Naive thymus-derived CD4-positive, alpha-beta T cell (primary cell): ENCODE measurements around the gene SRPX. TPM values are rescaled to one million over a fixed set of nuclear protein-coding genes. Genes with fewer than 3 reads are reported as not detected.

Source experiments
- ATAC-seq: fragments of 150-1000 bp; cut with Tn5 transposase; 2 replicates; pipeline ENCODE4 v1.10.0; 2021; ENCODE audit warnings: mild to moderate bottlenecking, moderate library complexity
- CTCF ChIA-PET: fragments of 350-600 bp; sonication (Branson Sonifier 250); formaldehyde crosslinking; loops from one replicate; lab custom pipeline; 2021; ENCODE audit warnings: antibody characterized with exemption; lab: Charles Lee
- POLR2A ChIA-PET: fragments of 350-600 bp; sonication (Branson Sonifier 250); formaldehyde crosslinking; loops from one replicate; lab custom pipeline; 2021; ENCODE audit warnings: antibody characterized with exemption, inconsistent platforms; lab: Charles Lee
- DNase-seq, 9 donors: peaks; one replicate each; pipeline versions ENCODE4 v3.0.0 to v3.0.0-alpha.2; 2020 to 2022; ENCODE audit warnings: mixed read lengths in 1 of 9
- H3K27ac ChIP-seq: one replicate; pipeline ENCODE4 v1.7.0; 2013; ENCODE audit warnings: mild to moderate bottlenecking, low read depth, low read length, moderate library complexity
- H3K27me3 ChIP-seq, 2 donors: one replicate each; pipeline ENCODE4 v1.7.0; 2013; ENCODE audit warnings: low read length in 2 of 2, mild to moderate bottlenecking in 2 of 2, moderate library complexity in 2 of 2; ENCODE audit not compliant: control insufficient read depth in 2 of 2, insufficient read depth in 2 of 2
- H3K36me3 ChIP-seq, 3 experiments: 1 replicate in 2 of 3; 2 replicates in 1 of 3; pipeline ENCODE4 v1.7.0; 2013; ENCODE audit warnings: low read length in 3 of 3, mild to moderate bottlenecking in 3 of 3, moderate library complexity in 1 of 3; ENCODE audit not compliant: insufficient read depth in 3 of 3, control insufficient read depth in 2 of 3
- H3K4me1 ChIP-seq, 2 donors: one replicate each; pipeline ENCODE4 v1.7.0; 2013; ENCODE audit warnings: low read length in 2 of 2, mild to moderate bottlenecking in 2 of 2, moderate library complexity in 1 of 2; ENCODE audit not compliant: control insufficient read depth in 2 of 2, insufficient read depth in 2 of 2
- H3K4me3 ChIP-seq: 2 replicates; pipeline ENCODE4 v1.7.0; 2013; ENCODE audit warnings: mild to moderate bottlenecking, low read length
- H3K9me3 ChIP-seq, 3 experiments: 1 replicate in 2 of 3; 2 replicates in 1 of 3; pipeline ENCODE4 v1.7.0; 2013; ENCODE audit warnings: low read length in 3 of 3; ENCODE audit not compliant: control insufficient read depth in 2 of 3
- H3K27ac Mint-ChIP-seq, 9 donors: one replicate each; pipeline ENCODE4 v1.8.0; 2020 to 2022; ENCODE audit warnings: mixed read lengths in 9 of 9, mild to moderate bottlenecking in 8 of 9, moderate library complexity in 5 of 9, inconsistent platforms in 2 of 9
- H3K27me3 Mint-ChIP-seq, 5 donors: one replicate each; pipeline ENCODE4 v1.8.0; 2021 to 2022; ENCODE audit warnings: mixed read lengths in 5 of 5, mild to moderate bottlenecking in 1 of 5
- H3K36me3 Mint-ChIP-seq, 5 donors: one replicate each; pipeline ENCODE4 v1.8.0; 2020 to 2022; ENCODE audit warnings: mixed read lengths in 5 of 5, mild to moderate bottlenecking in 3 of 5, inconsistent platforms in 1 of 5
- H3K4me1 Mint-ChIP-seq, 7 donors: one replicate each; pipeline ENCODE4 v1.8.0; 2020 to 2022; ENCODE audit warnings: mixed read lengths in 7 of 7, mild to moderate bottlenecking in 3 of 7, inconsistent platforms in 1 of 7
- H3K4me3 Mint-ChIP-seq, 10 donors: one replicate each; pipeline ENCODE4 v1.8.0; 2020 to 2022; ENCODE audit warnings: mild to moderate bottlenecking in 10 of 10, mixed read lengths in 10 of 10, moderate library complexity in 6 of 10, inconsistent platforms in 2 of 10
- H3K9me3 Mint-ChIP-seq, 11 donors: one replicate each; pipeline ENCODE4 v1.8.0; 2020 to 2022; ENCODE audit warnings: mixed read lengths in 11 of 11, mild to moderate bottlenecking in 4 of 11, inconsistent platforms in 1 of 11, moderate library complexity in 1 of 11
- intact Hi-C, 2 donors: fragments of 100-400 bp; cut with micrococcal nuclease; formaldehyde crosslinking; loops; one replicate each; pipeline ENCODE4 v1.15.1; 2023
- polyA plus RNA-seq, 2 donors: library from polyadenylated mRNA; unstranded; fragments of 300-500 nt; fragmentation: Illumina TruSeq; gene quantifications; one replicate each; pipeline ENCODE4 v1.2.3, GENCODE V29; 2021
- total RNA-seq, 6 experiments: library from RNA in 5 of 6; stranded (reverse) in 5 of 6; gene quantifications; 1 replicate in 5 of 6; 2 replicates in 1 of 6; pipeline ENCODE4 v1.2.3 and lab custom pipeline; 2021 to 2026

The SRPX gene
- total and polyA plus RNA-seq, 7 experiments from 2014 or later, result not detected

DNA sequence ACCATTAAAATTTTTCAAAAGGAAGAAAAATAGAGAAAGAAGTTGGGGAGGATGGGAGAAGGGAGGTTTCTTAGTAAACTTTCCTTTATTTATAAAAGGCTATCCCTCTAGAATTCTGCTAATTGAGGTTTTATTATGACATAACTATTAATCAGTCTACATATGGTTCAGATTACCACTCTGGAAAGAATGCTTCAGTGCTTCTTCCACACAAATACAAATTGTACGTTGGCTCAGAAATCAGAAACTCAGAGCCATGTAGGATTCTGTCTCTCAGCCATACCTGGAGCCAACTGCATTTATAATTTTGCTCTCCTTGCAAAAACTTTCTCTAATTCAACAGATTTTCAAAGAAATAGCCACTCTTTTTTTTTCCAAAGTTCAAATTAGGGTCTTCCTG lies 37.1 kb downstream of the SRPX start:
- Histone ChIP-seq H3K36me3 (no peaks in the 10 kb centered on the region), H3K4me1 (no peaks in the 10 kb centered on the region), H3K4me3 (no peak overlapping the region), H3K27ac (no peak overlapping the region), H3K27me3 (no peaks in the 10 kb centered on the region), H3K9me3 (no peaks in the 10 kb centered on the region)
- Mint-ChIP-seq H3K27me3 (peaks cover 0 to 18% (median 5%) of the 10 kb centered on the region in 5 donors), H3K27ac (no peak overlapping the region), H3K36me3 (no peaks in the 10 kb centered on the region), H3K9me3 (peaks cover 0 to 2% (median 0%) of the 10 kb centered on the region in 11 donors), H3K4me1 (no peaks in the 10 kb centered on the region), H3K4me3 (no peak overlapping the region)
- ChIA-PET CTCF (no interaction called here), POLR2A (no interaction called here)
- DNase-seq, result no peak
- intact Hi-C loops, result no loop called here
- no peak for ATAC-seq

DNA sequence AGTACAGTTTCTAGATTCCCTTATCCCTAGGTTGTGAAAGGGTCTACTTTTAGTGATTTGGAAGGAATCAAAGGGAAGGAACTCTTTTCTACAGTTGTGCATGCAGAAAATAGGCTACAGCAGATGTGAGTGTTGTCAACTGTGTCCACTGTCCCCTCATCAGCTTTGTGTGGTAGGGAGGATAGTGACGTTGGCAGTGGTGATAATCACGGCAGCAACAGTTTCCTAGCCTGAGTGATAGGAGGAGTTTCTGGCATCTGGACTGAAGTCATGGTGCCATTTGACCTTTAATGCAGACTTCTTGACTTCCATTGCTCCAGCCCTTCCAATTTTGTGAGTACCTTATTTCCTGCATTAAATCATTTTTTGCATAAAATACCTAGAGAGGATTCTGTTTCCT lies 39.3 kb downstream of the SRPX start:
- H3K36me3 Mint-ChIP-seq, result no peaks in the 10 kb centered on the region
- ATAC-seq (no peak), DNase-seq (no peak)
- H3K27ac ChIP-seq, result no peak overlapping the region
- no peak overlapping the region for H3K27ac Mint-ChIP-seq
- no peaks in the 10 kb centered on the region for H3K27me3 ChIP-seq
- no peak overlapping the region for H3K4me3 ChIP-seq
- H3K9me3 Mint-ChIP-seq, result peaks cover 0 to 2% (median 0%) of the 10 kb centered on the region in 11 donors
- no peaks in the 10 kb centered on the region for H3K9me3 ChIP-seq
- H3K4me1 ChIP-seq, result no peaks in the 10 kb centered on the region
- no peaks in the 10 kb centered on the region for H3K36me3 ChIP-seq
- no peak overlapping the region for H3K4me3 Mint-ChIP-seq
- peaks cover 0 to 12% (median 4%) of the 10 kb centered on the region in 5 donors for H3K27me3 Mint-ChIP-seq
- no peaks in the 10 kb centered on the region for H3K4me1 Mint-ChIP-seq
- intact Hi-C loops, result no loop called here
- CTCF ChIA-PET, result no interaction called here
- POLR2A ChIA-PET, result no interaction called here

DNA sequence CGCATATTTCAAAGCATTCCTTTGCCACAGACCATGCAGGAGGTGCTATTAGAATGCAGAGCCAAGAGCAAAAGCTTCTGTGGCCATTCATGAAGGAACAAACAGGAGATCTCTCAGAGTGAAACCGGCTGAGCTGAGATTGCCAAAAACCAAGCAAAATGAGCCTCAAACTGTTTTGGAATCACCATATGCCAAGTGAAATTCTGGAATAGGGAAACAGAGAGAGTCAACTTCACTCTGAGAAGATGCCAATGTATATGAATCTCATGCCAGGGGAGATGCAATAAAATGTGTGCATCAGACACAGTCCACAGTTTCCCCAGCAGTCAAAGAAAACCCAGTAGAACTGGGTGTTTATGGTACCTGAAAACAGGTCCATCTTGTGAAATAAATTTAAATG lies 42.3 kb downstream of the SRPX start:
- Histone ChIP-seq H3K4me3 (no peak overlapping the region), H3K36me3 (no peaks in the 10 kb centered on the region)
- CTCF ChIA-PET, result no interaction called here

DNA sequence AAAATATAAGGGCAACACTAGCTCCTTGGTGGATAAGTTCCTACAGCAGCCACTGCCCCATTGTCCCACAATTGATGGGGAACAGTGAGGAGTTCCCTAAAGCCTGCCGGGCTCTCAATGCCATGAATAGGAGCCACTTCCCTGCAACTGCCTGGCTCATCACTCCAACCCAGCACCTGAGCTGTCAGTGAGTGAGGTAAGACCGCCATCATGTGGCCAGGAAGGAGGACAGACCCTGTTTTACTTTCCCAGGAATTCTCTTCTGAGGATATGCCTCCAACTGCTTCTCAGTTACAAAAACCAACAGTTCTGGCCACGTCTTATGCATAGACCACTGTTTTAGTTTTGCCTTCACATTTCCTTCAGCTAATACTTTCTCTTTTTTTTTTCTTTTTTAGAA lies 45.5 kb downstream of the SRPX start:
- Histone ChIP-seq H3K27ac (no peak overlapping the region), H3K4me3 (no peak overlapping the region), H3K4me1 (no peaks in the 10 kb centered on the region), H3K36me3 (no peaks in the 10 kb centered on the region), H3K27me3 (no peaks in the 10 kb centered on the region), H3K9me3 (no peaks in the 10 kb centered on the region)
- DNase-seq (no peak), ATAC-seq (no peak)
- Mint-ChIP-seq H3K27me3 (peaks cover 0 to 8% (median 0%) of the 10 kb centered on the region in 5 donors), H3K9me3 (peaks cover 0 to 2% (median 0%) of the 10 kb centered on the region in 11 donors), H3K36me3 (no peaks in the 10 kb centered on the region), H3K4me1 (no peaks in the 10 kb centered on the region), H3K4me3 (no peak overlapping the region), H3K27ac (no peak overlapping the region)
- CTCF ChIA-PET, result no interaction called here
- intact Hi-C loops, result loop anchor here in 1 of 2 donors (2.0 kb wide), 1 partner anchor 248 kb away; no protein-coding TSS in a partner anchor
- POLR2A ChIA-PET, result no interaction called here

More for the DNA sequence above, 42.3 kb downstream of the SRPX start:
- no peaks in the 10 kb centered on the region for H3K4me1 Mint-ChIP-seq
- no peak overlapping the region for H3K4me3 Mint-ChIP-seq
- Histone ChIP-seq H3K27ac (no peak overlapping the region), H3K27me3 (no peaks in the 10 kb centered on the region), H3K4me1 (no peaks in the 10 kb centered on the region), H3K9me3 (no peaks in the 10 kb centered on the region)
- no peak for DNase-seq
- H3K27ac Mint-ChIP-seq, result no peak overlapping the region
- POLR2A ChIA-PET, result no interaction called here
- intact Hi-C loops, result no loop called here
- H3K27me3 Mint-ChIP-seq, result peaks cover 0 to 4% (median 0%) of the 10 kb centered on the region in 5 donors
- H3K36me3 Mint-ChIP-seq, result no peaks in the 10 kb centered on the region
- H3K9me3 Mint-ChIP-seq, result no peaks in the 10 kb centered on the region
- ATAC-seq, result no peak

DNA sequence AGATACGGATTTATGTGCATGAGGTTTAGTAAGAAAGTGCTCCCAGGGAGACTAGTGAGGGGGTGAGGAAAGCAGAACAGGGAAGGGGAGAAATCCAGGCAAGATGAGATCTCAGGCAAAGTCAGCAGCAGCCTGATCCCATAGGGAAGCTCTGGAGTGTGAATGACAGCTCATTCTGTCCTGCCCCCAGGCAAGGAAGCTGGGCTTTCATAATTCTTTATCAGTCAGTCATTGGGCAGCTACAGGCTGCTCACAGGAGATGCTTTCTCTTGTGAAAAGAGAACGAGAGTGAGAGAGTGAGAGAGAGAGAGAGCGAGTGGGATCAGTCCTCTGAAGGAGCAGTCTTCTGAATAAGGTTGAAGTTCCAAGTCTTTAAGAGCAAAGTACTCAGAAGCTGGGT lies 48.1 kb downstream of the SRPX start:
- H3K9me3 ChIP-seq, result no peaks in the 10 kb centered on the region
- CTCF ChIA-PET, result no interaction called here
- POLR2A ChIA-PET, result no interaction called here

DNA sequence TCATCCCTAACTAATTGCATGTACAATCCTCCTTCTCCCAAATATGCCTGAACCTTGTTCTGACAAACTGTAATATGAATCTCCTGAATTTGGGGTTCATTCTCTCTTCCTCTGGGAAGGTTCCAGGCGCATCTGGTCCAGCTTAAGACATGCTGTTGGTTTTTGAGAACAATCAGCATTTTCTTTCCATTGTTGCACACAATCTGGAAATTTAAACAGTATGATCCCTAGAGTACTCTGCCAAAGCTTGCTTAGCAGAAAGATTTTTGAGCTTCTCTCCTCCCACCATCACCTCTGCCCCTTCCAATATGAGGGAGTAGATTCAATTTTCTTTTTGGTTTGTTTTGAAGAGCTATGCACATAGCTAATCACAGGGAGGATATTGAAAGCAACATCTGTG lies 50.1 kb downstream of the SRPX start:
- Histone ChIP-seq H3K9me3 (no peaks in the 10 kb centered on the region), H3K4me1 (no peaks in the 10 kb centered on the region), H3K36me3 (no peaks in the 10 kb centered on the region), H3K27me3 (no peaks in the 10 kb centered on the region), H3K4me3 (no peak overlapping the region), H3K27ac (no peak overlapping the region)
- Mint-ChIP-seq H3K9me3 (peaks cover 0 to 2% (median 0%) of the 10 kb centered on the region in 11 donors), H3K27me3 (peaks cover 0 to 7% (median 0%) of the 10 kb centered on the region in 5 donors), H3K4me3 (no peak overlapping the region), H3K4me1 (no peaks in the 10 kb centered on the region), H3K27ac (no peak overlapping the region), H3K36me3 (no peaks in the 10 kb centered on the region)
- CTCF ChIA-PET, result no interaction called here
- DNase-seq (no peak), ATAC-seq (no peak)
- intact Hi-C loops, result no loop called here
- POLR2A ChIA-PET, result no interaction called here

More for the DNA sequence above, 48.1 kb downstream of the SRPX start:
- Histone ChIP-seq H3K4me3 (no peak overlapping the region), H3K27me3 (no peaks in the 10 kb centered on the region), H3K36me3 (no peaks in the 10 kb centered on the region), H3K27ac (no peak overlapping the region), H3K4me1 (no peaks in the 10 kb centered on the region)
- DNase-seq (no peak), ATAC-seq (no peak)
- peaks cover 0 to 8% (median 0%) of the 10 kb centered on the region in 5 donors for H3K27me3 Mint-ChIP-seq
- H3K36me3 Mint-ChIP-seq, result no peaks in the 10 kb centered on the region
- no peak overlapping the region for H3K4me3 Mint-ChIP-seq
- H3K4me1 Mint-ChIP-seq, result no peaks in the 10 kb centered on the region
- intact Hi-C loops, result no loop called here
- peaks cover 0 to 2% (median 0%) of the 10 kb centered on the region in 11 donors for H3K9me3 Mint-ChIP-seq
- peak overlapping the region in 1 of 9 donors; percentile 31 for H3K27ac Mint-ChIP-seq

DNA sequence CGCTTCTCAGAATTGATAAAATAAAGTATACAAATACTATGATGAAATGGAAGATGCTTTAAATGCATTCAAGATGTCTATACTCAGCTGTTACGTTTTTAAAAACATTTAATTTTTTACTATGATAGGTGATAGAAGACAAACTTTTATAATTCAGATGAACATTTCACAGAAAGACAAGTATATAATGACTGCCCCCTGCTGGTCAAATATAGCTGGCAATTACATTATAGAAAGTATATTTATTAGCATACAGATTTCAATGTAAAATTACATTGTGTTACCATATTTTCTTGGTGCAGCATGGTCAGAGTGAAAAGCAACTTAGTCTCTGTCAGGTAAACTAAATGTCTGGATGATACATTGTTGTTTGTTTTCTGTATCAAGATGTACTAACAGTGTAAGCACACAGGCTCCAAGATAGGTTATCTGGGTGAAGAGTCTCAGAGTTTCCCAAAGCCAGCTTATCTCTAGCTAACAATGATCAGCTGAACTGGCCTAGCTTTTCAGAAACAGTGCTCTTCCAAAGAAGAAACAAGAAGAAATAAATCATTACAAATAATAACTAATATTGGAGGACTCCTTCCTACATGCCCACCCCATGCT lies 54.1 kb downstream of the SRPX start:
- no peak overlapping the region for H3K4me3 ChIP-seq
- H3K9me3 Mint-ChIP-seq, result peaks cover 0 to 2% (median 0%) of the 10 kb centered on the region in 11 donors
- CTCF ChIA-PET, result interaction anchor here (0.5 kb wide), 1 partner anchor 89 kb away, joined by 3 read pairs; no protein-coding TSS in a partner anchor
- H3K27me3 ChIP-seq, result no peaks in the 10 kb centered on the region
- peaks cover 0 to 4% (median 0%) of the 10 kb centered on the region in 5 donors for H3K27me3 Mint-ChIP-seq
- H3K4me3 Mint-ChIP-seq, result no peak overlapping the region
- H3K4me1 Mint-ChIP-seq, result no peaks in the 10 kb centered on the region
- ATAC-seq, result no peak
- POLR2A ChIA-PET, result no interaction called here
- no peaks in the 10 kb centered on the region for H3K9me3 ChIP-seq
- intact Hi-C loops, result loop anchor here in 1 of 2 donors (1.0 to 5.0 kb wide), 2 partner anchors 240 to 419 kb away; no protein-coding TSS in a partner anchor
- no peaks in the 10 kb centered on the region for H3K36me3 Mint-ChIP-seq
- DNase-seq, result peak in 4 of 9 donors; percentile 7 to 17 (median 12)
- H3K27ac Mint-ChIP-seq, result no peak overlapping the region
- H3K36me3 ChIP-seq, result no peaks in the 10 kb centered on the region
- no peaks in the 10 kb centered on the region for H3K4me1 ChIP-seq
- H3K27ac ChIP-seq, result no peak overlapping the region
